A549 (cell line): ENCODE results near the gene BST2. TPM values are rescaled to one million over a fixed set of nuclear protein-coding genes. Genes with fewer than 3 reads are reported as not detected.

Experiments used
- ATAC-seq, 2 experiments: fragments of 200-7000 bp in 1 of 2; fragments of >200 bp in 1 of 2; cut with Nextera tagmentation in 1 of 2; cut with Tn5 transposase in 1 of 2; 3 replicates each; pipeline versions ENCODE4 v1.8.0 to v1.9.1; 2018 to 2020; ENCODE audit warnings: mild to moderate bottlenecking in 1 of 2, moderate library complexity in 1 of 2
- CTCF ChIA-PET: fragments of 300-600 bp; sonication (Branson Sonifier 250); formaldehyde crosslinking; extraction: SDS; loops from one replicate; lab custom pipeline; 2021; ENCODE audit warnings: antibody characterized with exemption, inconsistent platforms; lab: Yijun Ruan, JAX
- POLR2A ChIA-PET: fragments of 350-600 bp; formaldehyde crosslinking; extraction: SDS; loops from one replicate; lab custom pipeline; 2021; ENCODE audit warnings: antibody characterized with exemption, inconsistent platforms; lab: Yijun Ruan, JAX
- DNase-seq, 2 experiments: peaks; one replicate each; pipeline versions ENCODE4 v3.0.0 to v3.0.0-alpha.2; 2011 to 2016; ENCODE audit warnings: low read depth in 1 of 2, low spot score in 1 of 2
- FAIRE-seq: peaks from 2 replicates; lab custom pipeline; 2011; peaks lifted over from hg19 to GRCh38; lab: Jason Lieb, UNC
- H3K27ac ChIP-seq, 2 experiments: fragments of >200 bp; sonication (Bioruptor Twin); formaldehyde crosslinking; 3 replicates each; pipeline ENCODE4 v1.5.1; 2016 to 2017
- H3K4me1 ChIP-seq: fragments of >200 bp; sonication (Bioruptor Twin); formaldehyde crosslinking; 3 replicates; pipeline ENCODE4 v1.6.1; 2016
- H3K4me2 ChIP-seq: fragments of >200 bp; sonication (Bioruptor Twin); formaldehyde crosslinking; 3 replicates; pipeline ENCODE4 v1.6.1; 2016
- H3K4me3 ChIP-seq: fragments of >200 bp; sonication (Bioruptor Twin); formaldehyde crosslinking; 3 replicates; pipeline ENCODE4 v1.5.1; 2016
- H3K9me3 ChIP-seq: fragments of >200 bp; sonication (Bioruptor Twin); formaldehyde crosslinking; 3 replicates; pipeline ENCODE4 v1.6.1; 2016
- BHLHE40 ChIP-seq: IDR thresholded peaks from 2 replicates; pipeline ENCODE4 v1.6.1; 2012; ENCODE audit warnings: low read depth, low read length, inconsistent platforms
- CBX2 ChIP-seq: fragments of 200-600 bp; sonication (generic); IDR thresholded peaks from 2 replicates; pipeline ENCODE4 v1.6.1; 2016; ENCODE audit warnings: low read depth, mild to moderate bottlenecking, borderline replicate concordance
- CHD2 ChIP-seq: fragments of 150-350 bp; IDR thresholded peaks from 2 replicates; pipeline ENCODE4 v1.6.1; 2014; ENCODE audit warnings: low read length; ENCODE audit not compliant: partially characterized antibody
- EHMT2 ChIP-seq: fragments of 200-600 bp; sonication (generic); IDR thresholded peaks from 2 replicates; pipeline ENCODE4 v1.6.1; 2016; ENCODE audit warnings: antibody characterized with exemption, low read depth, mild to moderate bottlenecking, moderate library complexity
- EP300 ChIP-seq, 2 experiments: fragments of >200 bp; sonication (Bioruptor Twin); formaldehyde crosslinking; IDR thresholded peaks; 2 replicates in 1 of 2; 3 replicates in 1 of 2; pipeline ENCODE4 v1.6.1; 2016 to 2017
- ESRRA ChIP-seq: fragments of 150-350 bp; IDR thresholded peaks from 2 replicates; pipeline ENCODE4 v1.6.1; 2014; ENCODE audit warnings: mild to moderate bottlenecking, low read length, borderline replicate concordance
- FOSB ChIP-seq: fragments of 250-450 bp; sonication (Bioruptor Pico); IDR thresholded peaks from 2 replicates; pipeline ENCODE4 v1.5.0; 2020; ENCODE audit warnings: mild to moderate bottlenecking, moderate library complexity
- FOSL2 ChIP-seq, 2 experiments: fragments of 450-650 bp in 1 of 2; fragments of >200 bp in 1 of 2; sonication (Bioruptor Twin) in 1 of 2; formaldehyde crosslinking; IDR thresholded peaks; 2 replicates each; pipeline versions ENCODE4 v1.5.0 to v1.6.1; 2016 to 2020; ENCODE audit warnings: mild to moderate bottlenecking in 1 of 2, moderate library complexity in 1 of 2
- FOXS1 ChIP-seq: fragments of 250-450 bp; sonication (Bioruptor Pico); IDR thresholded peaks from 2 replicates; pipeline ENCODE4 v1.5.0; 2020; ENCODE audit warnings: mild to moderate bottlenecking, moderate library complexity
- GATA3 ChIP-seq: IDR thresholded peaks from 2 replicates; pipeline ENCODE4 v1.6.1; 2012; ENCODE audit warnings: borderline replicate concordance
- HDAC2 ChIP-seq: fragments of 200-600 bp; sonication (generic); IDR thresholded peaks from 2 replicates; pipeline ENCODE4 v1.6.1; 2016
- HEYL ChIP-seq: fragments of 250-450 bp; sonication (Bioruptor Pico); IDR thresholded peaks from 2 replicates; pipeline ENCODE4 v1.8.0; 2021; ENCODE audit warnings: mild to moderate bottlenecking, moderate library complexity
- HOXA7 ChIP-seq: fragments of 250-450 bp; sonication (Bioruptor Pico); IDR thresholded peaks from 2 replicates; pipeline ENCODE4 v1.5.0; 2020; ENCODE audit warnings: mild to moderate bottlenecking, moderate library complexity
- HOXB13 ChIP-seq: fragments of 250-450 bp; sonication (Bioruptor Pico); IDR thresholded peaks from 2 replicates; pipeline ENCODE4 v1.5.0; 2020; ENCODE audit warnings: low read depth, mild to moderate bottlenecking, moderate library complexity
- HOXB5 ChIP-seq: fragments of 250-450 bp; sonication (Bioruptor Pico); IDR thresholded peaks from 2 replicates; pipeline ENCODE4 v1.5.0; 2020; ENCODE audit warnings: mild to moderate bottlenecking, moderate library complexity
- JUNB ChIP-seq: fragments of >200 bp; sonication (Bioruptor Twin); formaldehyde crosslinking; IDR thresholded peaks from 2 replicates; pipeline ENCODE4 v1.6.1; 2016
- KDM5A ChIP-seq: fragments of 200-600 bp; sonication (generic); IDR thresholded peaks from 2 replicates; pipeline ENCODE4 v1.6.1; 2016; ENCODE audit warnings: antibody characterized with exemption, mild to moderate bottlenecking
- MAZ ChIP-seq: fragments of 150-350 bp; IDR thresholded peaks from 2 replicates; pipeline ENCODE4 v1.6.1; 2014; ENCODE audit warnings: antibody characterized with exemption, low read depth, low read length, borderline replicate concordance
- NPAS2 ChIP-seq: fragments of 250-450 bp; sonication (Bioruptor Pico); IDR thresholded peaks from 2 replicates; pipeline ENCODE4 v1.8.0; 2022; ENCODE audit warnings: mild to moderate bottlenecking, moderate library complexity, borderline replicate concordance
- NR3C1 ChIP-seq: fragments of >200 bp; sonication (Bioruptor Twin); formaldehyde crosslinking; IDR thresholded peaks from 3 replicates; pipeline ENCODE4 v1.6.1; 2017
- PHF8 ChIP-seq: fragments of 200-600 bp; sonication (generic); IDR thresholded peaks from 2 replicates; pipeline ENCODE4 v1.6.1; 2016; ENCODE audit warnings: low read depth, mild to moderate bottlenecking, antibody characterized with exemption, moderate library complexity, borderline replicate concordance
- POLR2A ChIP-seq: IDR thresholded peaks from 2 replicates; pipeline ENCODE4 v1.6.1; 2012; ENCODE audit warnings: mild to moderate bottlenecking, low read length
- RARB ChIP-seq: fragments of 250-450 bp; sonication (Bioruptor Pico); IDR thresholded peaks from 2 replicates; pipeline ENCODE4 v1.8.0; 2021; ENCODE audit warnings: mild to moderate bottlenecking, moderate library complexity
- RCOR1 ChIP-seq: fragments of 150-350 bp; IDR thresholded peaks from 2 replicates; pipeline ENCODE4 v1.6.1; 2014; ENCODE audit warnings: antibody characterized with exemption, low read length, low read depth
- RFX5 ChIP-seq: fragments of 450-650 bp; IDR thresholded peaks from 2 replicates; pipeline ENCODE4 v1.7.1; 2014; ENCODE audit warnings: antibody characterized with exemption, mild to moderate bottlenecking, moderate library complexity
- RNF2 ChIP-seq: fragments of 200-600 bp; sonication (generic); IDR thresholded peaks from 2 replicates; pipeline ENCODE4 v1.6.1; 2016; ENCODE audit warnings: low read depth, mild to moderate bottlenecking, antibody characterized with exemption, moderate library complexity, borderline replicate concordance
- TP53 ChIP-seq: fragments of 250-450 bp; sonication (Bioruptor Pico); IDR thresholded peaks from 2 replicates; pipeline ENCODE4 v1.5.0; 2021; ENCODE audit warnings: mild to moderate bottlenecking, moderate library complexity
- ZNF302 ChIP-seq: fragments of 250-450 bp; sonication (Bioruptor Pico); IDR thresholded peaks from 2 replicates; pipeline ENCODE4 v1.9.0; 2021; ENCODE audit warnings: inconsistent platforms, mild to moderate bottlenecking, moderate library complexity
- WGBS: methylation state at CpG from one replicate; pipeline ENCODE4 v1.1.6; 2017; ENCODE audit errors: missing lambda C conversion rate; 5-methylcytosine and 5-hydroxymethylcytosine counted together
- polyA plus RNA-seq, 4 experiments: library from polyadenylated mRNA; depleted of rRNA in 3 of 4; stranded (reverse); fragments of >200 nt; fragmentation: RNase III in 1 of 4; extraction: RNeasy Plus Mini Kit Qiagen cat#74134 plus additional on column Dnase treatment in 1 of 4; gene quantifications; 2 replicates in 3 of 4; 3 replicates in 1 of 4; pipeline ENCODE4 v1.2.3, GENCODE V29; 2011 to 2017
- TF ChIP-seq, protein P1 (sequence below): fragments of >200 bp; sonication (Bioruptor Twin); formaldehyde crosslinking; IDR thresholded peaks from 2 replicates; pipeline ENCODE4 v1.6.1; 2016
- TF ChIP-seq, protein P2 (sequence below): fragments of >200 bp; sonication (Bioruptor Twin); formaldehyde crosslinking; IDR thresholded peaks from 3 replicates; pipeline ENCODE4 v1.6.1; 2016
- TF ChIP-seq, protein P3 (sequence below): fragments of 250-450 bp; sonication (Bioruptor Pico); IDR thresholded peaks from 2 replicates; pipeline ENCODE4 v1.5.0; 2021; ENCODE audit warnings: mild to moderate bottlenecking, moderate library complexity, borderline replicate concordance
- TF ChIP-seq, protein P4 (sequence below): fragments of 150-350 bp; IDR thresholded peaks from 2 replicates; pipeline ENCODE4 v1.6.1; 2014; ENCODE audit warnings: low read depth, mild to moderate bottlenecking, low read length
- TF ChIP-seq, protein P5 (sequence below): fragments of >200 bp; sonication (Bioruptor Twin); formaldehyde crosslinking; IDR thresholded peaks from 3 replicates; pipeline ENCODE4 v1.5.1; 2016

BST2 gene
- polyA plus RNA-seq, 2 of the 4 experiments (the other 2 are of a cell fraction), result 0.12 to 0.26 TPM

DNA sequence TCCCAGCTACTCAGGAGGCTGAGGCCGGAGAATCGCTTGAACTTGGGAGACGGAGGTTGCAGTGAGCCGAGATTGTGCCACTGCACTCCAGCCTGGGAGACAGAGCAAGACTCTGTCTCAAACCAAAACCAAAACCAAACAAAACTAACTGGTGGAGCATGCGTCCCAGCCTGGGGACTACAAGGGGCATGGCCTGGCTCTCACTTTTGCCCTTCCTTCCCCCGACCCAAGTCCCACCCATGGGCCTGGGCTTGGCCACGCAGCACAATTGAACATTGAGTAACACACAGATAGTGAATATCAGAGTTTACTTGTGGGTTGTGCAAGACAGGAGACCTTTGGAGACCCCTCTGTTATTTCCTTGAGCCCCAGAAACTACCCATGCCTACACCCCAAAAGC lies 29.8 kb upstream of the BST2 start:
- H3K4me2 ChIP-seq, result no peak overlapping the region
- DNase-seq, result no peak
- H3K4me3 ChIP-seq, result no peak overlapping the region
- no peak for FAIRE-seq
- ChIA-PET CTCF (no interaction called here), POLR2A (no interaction called here)
- no peak for TF ChIP-seq HOXB13 (CRISPR knock-in tag)
- TF ChIP-seq BHLHE40, result no peak
- TF ChIP-seq, protein P1, sequence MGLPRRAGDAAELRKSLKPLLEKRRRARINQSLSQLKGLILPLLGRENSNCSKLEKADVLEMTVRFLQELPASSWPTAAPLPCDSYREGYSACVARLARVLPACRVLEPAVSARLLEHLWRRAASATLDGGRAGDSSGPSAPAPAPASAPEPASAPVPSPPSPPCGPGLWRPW, result no peak
- no peak for TF ChIP-seq RCOR1
- TF ChIP-seq, protein P2, sequence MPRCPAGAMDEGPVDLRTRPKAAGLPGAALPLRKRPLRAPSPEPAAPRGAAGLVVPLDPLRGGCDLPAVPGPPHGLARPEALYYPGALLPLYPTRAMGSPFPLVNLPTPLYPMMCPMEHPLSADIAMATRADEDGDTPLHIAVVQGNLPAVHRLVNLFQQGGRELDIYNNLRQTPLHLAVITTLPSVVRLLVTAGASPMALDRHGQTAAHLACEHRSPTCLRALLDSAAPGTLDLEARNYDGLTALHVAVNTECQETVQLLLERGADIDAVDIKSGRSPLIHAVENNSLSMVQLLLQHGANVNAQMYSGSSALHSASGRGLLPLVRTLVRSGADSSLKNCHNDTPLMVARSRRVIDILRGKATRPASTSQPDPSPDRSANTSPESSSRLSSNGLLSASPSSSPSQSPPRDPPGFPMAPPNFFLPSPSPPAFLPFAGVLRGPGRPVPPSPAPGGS, result no peak
- no peak for TF ChIP-seq HEYL (CRISPR knock-in tag)
- TF ChIP-seq ESRRA, result no peak
- no peak for TF ChIP-seq HOXA7 (CRISPR knock-in tag)
- no peak for TF ChIP-seq PHF8
- TF ChIP-seq HOXB5, result no peak
- TF ChIP-seq CBX2, result no peak
- TF ChIP-seq, protein P3, sequence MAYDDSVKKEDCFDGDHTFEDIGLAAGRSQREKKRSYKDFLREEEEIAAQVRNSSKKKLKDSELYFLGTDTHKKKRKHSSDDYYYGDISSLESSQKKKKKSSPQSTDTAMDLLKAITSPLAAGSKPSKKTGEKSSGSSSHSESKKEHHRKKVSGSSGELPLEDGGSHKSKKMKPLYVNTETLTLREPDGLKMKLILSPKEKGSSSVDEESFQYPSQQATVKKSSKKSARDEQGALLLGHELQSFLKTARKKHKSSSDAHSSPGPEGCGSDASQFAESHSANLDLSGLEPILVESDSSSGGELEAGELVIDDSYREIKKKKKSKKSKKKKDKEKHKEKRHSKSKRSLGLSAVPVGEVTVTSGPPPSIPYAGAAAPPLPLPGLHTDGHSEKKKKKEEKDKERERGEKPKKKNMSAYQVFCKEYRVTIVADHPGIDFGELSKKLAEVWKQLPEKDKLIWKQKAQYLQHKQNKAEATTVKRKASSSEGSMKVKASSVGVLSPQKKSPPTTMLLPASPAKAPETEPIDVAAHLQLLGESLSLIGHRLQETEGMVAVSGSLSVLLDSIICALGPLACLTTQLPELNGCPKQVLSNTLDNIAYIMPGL (CRISPR knock-in tag), result no peak
- no peak for TF ChIP-seq ZNF302 (CRISPR knock-in tag)
- no peak for TF ChIP-seq RFX5
- no peak for TF ChIP-seq HDAC2
- TF ChIP-seq RNF2, result no peak
- no peak for TF ChIP-seq FOSB (CRISPR knock-in tag)
- no peak for TF ChIP-seq CHD2
- no peak for TF ChIP-seq POLR2A
- no peak for TF ChIP-seq EHMT2
- no peak overlapping the region for H3K27ac ChIP-seq
- 97% methylated on average over 6 of the region's 7 CpGs for WGBS
- no peak for ATAC-seq
- no peaks in the 10 kb centered on the region for H3K4me1 ChIP-seq
- no peaks in the 10 kb centered on the region for H3K9me3 ChIP-seq

DNA sequence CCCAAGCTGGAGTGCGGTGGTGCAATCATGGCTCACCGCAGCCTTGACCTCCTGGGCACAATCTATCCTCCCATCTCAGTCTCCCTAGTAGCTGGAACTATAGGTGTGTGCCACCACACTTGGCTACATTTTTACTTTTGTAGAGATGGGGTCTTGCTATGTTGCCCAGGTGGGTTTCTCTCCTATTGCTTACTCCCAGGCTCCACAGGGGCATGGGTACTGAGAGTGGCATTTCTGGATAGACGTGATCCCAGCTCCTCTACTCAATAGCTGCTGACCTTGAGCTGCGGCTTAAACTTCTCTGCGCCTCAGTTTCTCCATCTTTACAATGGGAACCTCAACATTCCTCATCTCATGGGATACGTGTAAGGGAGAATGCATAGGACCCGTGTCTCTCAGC lies 26.0 kb upstream of the BST2 start:
- WGBS, result 80% methylated on average over 7 of the region's 7 CpGs
- Histone ChIP-seq H3K4me3 (no peak overlapping the region), H3K27ac (no peak overlapping the region), H3K4me1 (no peaks in the 10 kb centered on the region), H3K4me2 (no peak overlapping the region), H3K9me3 (no peaks in the 10 kb centered on the region)
- DNase-seq (no peak), ATAC-seq (no peak), FAIRE-seq (no peak)
- ChIA-PET POLR2A (interaction anchor here (0.5 kb wide), 1 partner anchor 8 kb away, joined by 3 read pairs; no protein-coding TSS in a partner anchor), CTCF (interaction anchor here (0.9 to 1.3 kb wide), 4 partner anchors 10 to 40 kb away, joined by 3 to 4 read pairs (median 3); partner anchors contain the start of gene TMEM221)
- TF ChIP-seq HOXB5 (no peak), RARB (no peak), FOXS1 (CRISPR knock-in tag) (no peak), GATA3 (no peak), EHMT2 (no peak), FOSL2 (IDR thresholded peaks at IDR 0.05) (no peak), FOSL2 (CRISPR knock-in tag; IDR thresholded peaks at IDR 0.05) (no peak), NPAS2 (no peak), TP53 (CRISPR knock-in tag) (no peak), HOXB13 (CRISPR knock-in tag) (no peak), EP300 (IDR thresholded peaks at IDR 0.05) (no peak), JUNB (no peak), NR3C1 (no peak), KDM5A (no peak), MAZ (no peak)
- TF ChIP-seq, protein P4, sequence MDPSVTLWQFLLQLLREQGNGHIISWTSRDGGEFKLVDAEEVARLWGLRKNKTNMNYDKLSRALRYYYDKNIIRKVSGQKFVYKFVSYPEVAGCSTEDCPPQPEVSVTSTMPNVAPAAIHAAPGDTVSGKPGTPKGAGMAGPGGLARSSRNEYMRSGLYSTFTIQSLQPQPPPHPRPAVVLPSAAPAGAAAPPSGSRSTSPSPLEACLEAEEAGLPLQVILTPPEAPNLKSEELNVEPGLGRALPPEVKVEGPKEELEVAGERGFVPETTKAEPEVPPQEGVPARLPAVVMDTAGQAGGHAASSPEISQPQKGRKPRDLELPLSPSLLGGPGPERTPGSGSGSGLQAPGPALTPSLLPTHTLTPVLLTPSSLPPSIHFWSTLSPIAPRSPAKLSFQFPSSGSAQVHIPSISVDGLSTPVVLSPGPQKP, result no peak
- TF ChIP-seq, protein P5, sequence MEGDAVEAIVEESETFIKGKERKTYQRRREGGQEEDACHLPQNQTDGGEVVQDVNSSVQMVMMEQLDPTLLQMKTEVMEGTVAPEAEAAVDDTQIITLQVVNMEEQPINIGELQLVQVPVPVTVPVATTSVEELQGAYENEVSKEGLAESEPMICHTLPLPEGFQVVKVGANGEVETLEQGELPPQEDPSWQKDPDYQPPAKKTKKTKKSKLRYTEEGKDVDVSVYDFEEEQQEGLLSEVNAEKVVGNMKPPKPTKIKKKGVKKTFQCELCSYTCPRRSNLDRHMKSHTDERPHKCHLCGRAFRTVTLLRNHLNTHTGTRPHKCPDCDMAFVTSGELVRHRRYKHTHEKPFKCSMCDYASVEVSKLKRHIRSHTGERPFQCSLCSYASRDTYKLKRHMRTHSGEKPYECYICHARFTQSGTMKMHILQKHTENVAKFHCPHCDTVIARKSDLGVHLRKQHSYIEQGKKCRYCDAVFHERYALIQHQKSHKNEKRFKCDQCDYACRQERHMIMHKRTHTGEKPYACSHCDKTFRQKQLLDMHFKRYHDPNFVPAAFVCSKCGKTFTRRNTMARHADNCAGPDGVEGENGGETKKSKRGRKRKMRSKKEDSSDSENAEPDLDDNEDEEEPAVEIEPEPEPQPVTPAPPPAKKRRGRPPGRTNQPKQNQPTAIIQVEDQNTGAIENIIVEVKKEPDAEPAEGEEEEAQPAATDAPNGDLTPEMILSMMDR, result no peak
